DND-41 (cell line): Measurements from ENCODE around the gene ACVR2A.

Source experiments
- CTCF ChIP-seq: IDR thresholded peaks from 2 replicates; pipeline ENCODE4 v1.5.1; 2012; ENCODE audit warnings: borderline replicate concordance, low read length, moderate library complexity, mild to moderate bottlenecking; ENCODE audit not compliant: poor library complexity, severe bottlenecking; ENCODE audit errors: extremely low read depth
- EZH2 ChIP-seq: IDR thresholded peaks from 3 replicates; pipeline ENCODE4 v1.6.1; 2012; ENCODE audit warnings: borderline replicate concordance, low read depth, mild to moderate bottlenecking, moderate library complexity, low read length, inconsistent platforms; ENCODE audit not compliant: severe bottlenecking

- TF ChIP-seq EZH2 (no peak), CTCF (no peak)
Measured at GRCh38 chr2:147917161-147917560, 72.3 kb downstream of the ACVR2A start.
